Anterior cingulate cortex (tissue), 58 donors: Measurements from ENCODE around the gene ACADSB.

Experiments
- DNase-seq, 58 donors: peaks; one replicate each; lab custom pipeline; 2025; lab: John Stamatoyannopoulos, UW

Gene ACADSB

GRCh38 chr10:123092635-123093414 is 84.0 kb downstream of the ACADSB start:
- no peak for DNase-seq

GRCh38 chr10:123093489-123093888 is 84.7 kb downstream of the ACADSB start:
- no peak for DNase-seq

- peak in 13 of 58 donors; percentile 1 to 50 (median 8) for DNase-seq
These were observed 87.6 kb downstream of the ACADSB start for GRCh38 chr10:123096452-123096851.

GRCh38 chr10:123097039-123097438 is 88.2 kb downstream of the ACADSB start:
- no peak for DNase-seq

- no peak for DNase-seq
These were observed 91.4 kb downstream of the ACADSB start for GRCh38 chr10:123100030-123100762.

GRCh38 chr10:123101872-123102271 is 93.1 kb downstream of the ACADSB start:
- no peak for DNase-seq

GRCh38 chr10:123102673-123103072 is 93.9 kb downstream of the ACADSB start:
- no peak for DNase-seq

GRCh38 chr10:123103944-123104343 is 95.1 kb downstream of the ACADSB start:
- DNase-seq = no peak
